Stomach (tissue), 4 donors: ENCODE results near the gene IFITM10.

Experiments
- CTCF ChIP-seq, 7 experiments: fragments of 450-650 bp in 4 of 7; fragments of 200-600 bp in 3 of 7; sonication (generic) in 3 of 7; IDR thresholded peaks; one replicate each; pipeline ENCODE4 v1.5.1; 2016 to 2019; ENCODE audit warnings: antibody characterized with exemption in 7 of 7, control low read depth in 2 of 7, mild to moderate bottlenecking in 1 of 7
- EP300 ChIP-seq: sonication (generic); formaldehyde crosslinking; IDR thresholded peaks from one replicate; pipeline ENCODE4 v1.6.1; 2017; ENCODE audit warnings: antibody characterized with exemption
- POLR2A ChIP-seq, 4 donors: fragments of 450-650 bp; IDR thresholded peaks; one replicate each; pipeline ENCODE4 v1.6.1; 2016; ENCODE audit warnings: antibody characterized with exemption in 4 of 4, control low read depth in 2 of 4, mild to moderate bottlenecking in 1 of 4, moderate library complexity in 1 of 4
- POLR2AphosphoS5 ChIP-seq, 3 donors: sonication (generic); formaldehyde crosslinking; IDR thresholded peaks; one replicate each; pipeline ENCODE4 v1.6.1; 2016; ENCODE audit warnings: antibody characterized with exemption in 3 of 3

- TF ChIP-seq CTCF (IDR thresholded peaks at IDR 0.05) (no peak), EP300 (no peak), POLR2A (IDR thresholded peaks at IDR 0.05) (no peak), POLR2AphosphoS5 (IDR thresholded peaks at IDR 0.05) (no peak)
Observed at GRCh38 chr11:1797391-1798125, 47.2 kb upstream of the IFITM10 start.
